Measurements from ENCODE around the gene DTX3.

The DTX3 gene

GRCh38 chr12:57606821-57607220, 2.2 kb downstream of the DTX3 start:
- H3K4me3 ChIP-seq (ENCODE audit: low read depth, low read length), result no peak overlapping the region
- DNase-seq (ENCODE audit: low read depth), result no peak
- TF ChIP-seq, protein P1, sequence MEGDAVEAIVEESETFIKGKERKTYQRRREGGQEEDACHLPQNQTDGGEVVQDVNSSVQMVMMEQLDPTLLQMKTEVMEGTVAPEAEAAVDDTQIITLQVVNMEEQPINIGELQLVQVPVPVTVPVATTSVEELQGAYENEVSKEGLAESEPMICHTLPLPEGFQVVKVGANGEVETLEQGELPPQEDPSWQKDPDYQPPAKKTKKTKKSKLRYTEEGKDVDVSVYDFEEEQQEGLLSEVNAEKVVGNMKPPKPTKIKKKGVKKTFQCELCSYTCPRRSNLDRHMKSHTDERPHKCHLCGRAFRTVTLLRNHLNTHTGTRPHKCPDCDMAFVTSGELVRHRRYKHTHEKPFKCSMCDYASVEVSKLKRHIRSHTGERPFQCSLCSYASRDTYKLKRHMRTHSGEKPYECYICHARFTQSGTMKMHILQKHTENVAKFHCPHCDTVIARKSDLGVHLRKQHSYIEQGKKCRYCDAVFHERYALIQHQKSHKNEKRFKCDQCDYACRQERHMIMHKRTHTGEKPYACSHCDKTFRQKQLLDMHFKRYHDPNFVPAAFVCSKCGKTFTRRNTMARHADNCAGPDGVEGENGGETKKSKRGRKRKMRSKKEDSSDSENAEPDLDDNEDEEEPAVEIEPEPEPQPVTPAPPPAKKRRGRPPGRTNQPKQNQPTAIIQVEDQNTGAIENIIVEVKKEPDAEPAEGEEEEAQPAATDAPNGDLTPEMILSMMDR (conservative IDR thresholded peaks at IDR 0.05; ENCODE audit: low read depth, low read length), result no peak

DNA sequence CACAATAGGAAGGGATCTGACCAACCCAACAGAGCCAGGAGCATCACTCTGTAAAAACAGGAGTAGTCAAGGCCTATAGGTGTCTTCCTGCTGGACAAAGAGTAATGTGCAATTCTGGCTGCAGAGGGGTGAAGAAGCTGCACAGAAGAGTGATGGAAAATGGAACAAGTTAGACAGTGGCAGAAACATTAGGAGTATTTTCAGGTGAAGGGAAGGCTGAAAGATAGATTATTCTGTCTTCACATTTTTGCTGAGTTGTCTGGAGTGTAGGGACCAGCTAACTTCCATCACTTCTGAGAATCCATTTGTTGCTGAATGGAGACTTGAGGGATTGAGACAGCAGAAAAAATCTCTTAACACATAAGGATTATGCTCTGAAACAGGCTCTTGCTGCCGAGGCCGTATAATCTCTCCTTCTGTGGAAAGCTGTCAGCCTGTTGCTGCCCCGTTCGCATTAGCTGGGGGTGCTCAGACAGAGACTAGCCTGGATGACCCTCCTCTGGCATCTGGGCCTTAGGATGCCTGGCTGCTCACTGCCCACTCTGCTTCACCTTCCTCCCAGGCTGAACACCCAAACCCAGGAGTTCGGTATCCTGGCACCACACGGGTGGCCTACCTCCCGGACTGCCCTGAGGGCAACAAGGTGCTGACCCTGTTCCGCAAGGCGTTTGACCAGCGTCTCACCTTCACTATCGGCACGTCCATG, 3.5 kb downstream of the DTX3 start:
- TF ChIP-seq, protein P1 (conservative IDR thresholded peaks at IDR 0.05; ENCODE audit: low read depth, low read length), result no peak
- no peak overlapping the region for H3K4me3 ChIP-seq (ENCODE audit: low read depth, low read length)
- no peak for DNase-seq (ENCODE audit: low read depth)

DNA sequence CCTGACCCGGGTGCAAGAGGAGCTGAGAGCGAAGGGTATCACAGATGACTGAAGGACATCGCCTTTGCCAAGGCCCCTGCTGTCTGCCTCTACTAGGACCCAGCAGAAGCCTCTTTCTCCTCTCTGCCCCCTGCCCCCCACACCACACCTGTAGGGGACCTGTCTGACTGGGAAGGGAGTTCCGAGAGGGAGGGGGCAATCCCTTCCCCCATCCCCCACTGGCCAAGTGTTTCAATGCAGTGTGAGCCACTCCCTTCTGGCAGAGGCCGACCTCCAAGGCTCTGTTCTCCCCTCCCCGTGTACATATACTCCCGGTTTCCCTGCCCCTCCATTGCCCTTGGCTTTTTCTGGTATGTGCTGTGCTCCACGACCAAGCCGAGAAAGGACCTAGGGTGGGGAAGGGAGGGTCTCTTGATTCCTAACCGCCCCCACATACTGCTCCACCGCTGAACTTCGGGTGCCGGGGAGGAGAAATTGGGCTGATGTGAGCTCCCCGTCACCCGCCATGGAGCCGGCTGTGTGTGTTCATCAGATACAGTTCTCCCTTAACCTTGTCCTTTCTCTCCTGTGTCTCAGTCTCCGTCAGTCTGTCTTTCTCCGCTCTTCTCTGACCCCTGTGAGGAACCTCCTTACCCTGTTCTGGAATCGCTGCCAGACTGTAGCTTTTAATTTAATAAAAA, 4.6 kb downstream of the DTX3 start:
- H3K4me3 ChIP-seq (ENCODE audit: low read depth, low read length), result no peak overlapping the region
- TF ChIP-seq, protein P1 (conservative IDR thresholded peaks at IDR 0.05; ENCODE audit: low read depth, low read length), result no peak
- DNase-seq (ENCODE audit: low read depth), result no peak

DNA sequence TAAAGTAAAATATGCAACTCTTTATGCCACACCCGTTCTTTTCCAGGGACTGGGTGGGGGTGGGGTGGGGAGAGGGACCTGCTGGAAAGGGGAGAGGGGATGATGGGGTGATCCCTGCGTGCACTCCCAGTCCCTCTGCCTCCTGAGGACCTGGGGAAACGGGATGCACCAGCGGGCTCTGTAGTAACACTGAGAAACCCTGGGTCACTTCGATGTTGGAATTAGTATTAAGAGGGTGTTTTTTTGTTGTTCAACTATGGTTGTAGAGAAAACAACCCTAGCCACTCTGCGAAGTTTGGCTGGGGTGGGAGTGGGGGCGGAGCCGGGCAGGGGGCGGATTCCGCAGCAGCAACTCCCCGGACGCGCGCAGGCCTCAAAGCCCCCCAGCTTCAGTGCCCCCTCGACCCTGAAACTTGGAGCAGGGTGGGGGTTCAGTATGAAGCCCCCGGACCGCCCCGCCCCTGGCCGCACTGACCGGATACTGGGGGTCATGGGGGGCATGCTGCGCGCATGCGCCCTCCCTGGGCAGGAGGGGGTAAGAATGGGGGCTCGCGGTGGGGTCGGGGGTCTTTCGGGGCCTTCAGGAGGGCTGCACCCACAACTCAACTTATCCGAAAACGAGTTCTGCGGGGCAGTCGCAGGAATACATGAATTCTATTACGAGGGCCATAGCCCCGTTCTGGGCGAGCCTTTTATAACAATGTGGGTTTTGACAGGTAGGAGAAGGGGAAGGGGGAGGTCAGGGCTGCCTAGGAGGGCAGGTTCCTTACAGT, 5.3 kb downstream of the DTX3 start:
- TF ChIP-seq, protein P1 (conservative IDR thresholded peaks at IDR 0.05; ENCODE audit: low read depth, low read length), result no peak
- peak overlapping the region; percentile 70 for H3K4me3 ChIP-seq (ENCODE audit: low read depth, low read length)
- no peak for DNase-seq (ENCODE audit: low read depth)

DNA sequence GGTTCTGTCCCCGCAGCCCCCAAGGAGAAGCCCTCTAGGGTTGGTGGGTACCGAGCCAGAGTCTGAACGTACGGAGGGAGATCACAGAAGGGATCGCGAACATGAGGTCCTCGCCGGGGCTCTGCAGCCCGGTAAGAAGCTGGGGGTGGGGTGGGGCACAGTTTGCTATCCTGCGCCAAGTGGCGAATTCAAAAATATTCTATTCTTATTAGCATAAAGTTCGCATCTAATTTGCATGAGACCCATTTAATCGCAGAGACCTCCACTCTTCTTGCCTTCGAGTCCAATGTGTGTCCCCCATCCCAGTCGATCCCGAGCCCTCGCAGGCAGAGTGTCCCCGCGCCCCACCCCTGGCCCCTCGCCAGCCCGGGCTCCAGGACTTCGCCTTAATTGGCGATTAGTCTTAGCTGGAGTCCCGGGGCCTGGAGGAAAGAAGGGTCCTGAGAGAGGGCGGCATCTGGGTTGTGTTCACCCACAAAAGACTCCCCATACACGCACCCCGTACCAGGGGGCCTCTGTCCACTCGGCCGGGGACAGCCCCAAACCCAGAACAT, 6.0 kb downstream of the DTX3 start:
- no peak for DNase-seq (ENCODE audit: low read depth)
- H3K4me3 ChIP-seq (ENCODE audit: low read depth, low read length), result peak overlapping the region; percentile 70
- TF ChIP-seq, protein P1 (conservative IDR thresholded peaks at IDR 0.05; ENCODE audit: low read depth, low read length), result no peak

- DNase-seq (ENCODE audit: low read depth), result peak; percentile 55
- TF ChIP-seq, protein P1 (conservative IDR thresholded peaks at IDR 0.05; ENCODE audit: low read depth, low read length), result no peak
- H3K4me3 ChIP-seq (ENCODE audit: low read depth, low read length), result peak within 1 kb of the TSS; percentile 70
These were observed 6.6 kb downstream of the DTX3 start, which contains the start of gene ARHGEF25 for GRCh38 chr12:57611108-57611826. ARHGEF25 (plus strand) TSS chr12:57611435; CDS start chr12:57611895, 460 bp downstream.

Data from choroid plexus epithelial cell (primary cell).